GM11168 (cell line): ENCODE results near the gene CRLF1.
"Not testable (repeated sequence)": the region's sequence is repeated elsewhere in the genome, so short reads cannot be mapped to it uniquely, and the experiment has no call there.

Source experiments
- in situ Hi-C: fragments of 300-500 bp; cut with MboI; formaldehyde crosslinking; loops from one replicate; pipeline ENCODE4 v1.12.0; 2022; ENCODE audit warnings: low sequenced_read_pairs; ENCODE audit not compliant: unreplicated experiment

CRLF1 gene

GRCh38 chr19:18594096-18594823, 12.3 kb downstream of the CRLF1 start:
- in situ Hi-C loops = no loop called here

- in situ Hi-C loops = no loop called here
These were observed 13.1 kb downstream of the CRLF1 start for GRCh38 chr19:18593367-18594095.

GRCh38 chr19:18592732-18593131, 13.9 kb downstream of the CRLF1 start:
- in situ Hi-C loops = not testable (repeated sequence)

DNA sequence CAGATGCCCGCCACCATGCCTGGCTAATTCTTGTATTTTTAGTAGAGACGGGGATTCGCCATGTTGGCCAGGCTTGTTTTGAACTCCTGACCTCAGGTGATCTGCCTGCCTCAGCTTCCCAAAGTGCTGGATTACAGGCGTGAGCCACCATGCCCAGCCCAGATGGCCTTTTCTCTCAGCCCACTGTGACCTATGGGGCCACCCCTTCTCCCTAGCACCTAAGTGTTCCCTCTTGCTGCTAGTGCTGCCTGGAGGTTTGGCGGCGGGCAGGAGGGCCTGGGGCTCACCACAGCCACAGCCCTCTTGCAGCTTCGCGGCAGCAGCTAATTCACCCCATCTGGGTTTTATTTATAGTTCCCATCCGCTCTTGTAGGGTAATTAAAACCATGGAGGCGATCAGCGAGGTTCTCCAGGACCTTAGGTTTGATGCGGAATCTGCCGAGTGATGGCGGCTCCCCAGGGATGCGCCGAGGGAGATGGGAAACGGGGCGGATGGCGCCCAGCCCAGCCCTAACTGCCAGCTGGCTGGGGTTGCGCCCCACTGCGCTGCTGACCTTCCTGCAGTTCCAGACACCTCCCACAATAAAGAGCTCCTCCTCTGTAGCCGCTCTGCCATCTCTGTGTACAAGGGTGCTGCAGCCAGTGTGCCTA, 14.7 kb downstream of the CRLF1 start:
- in situ Hi-C loops = no loop called here

DNA sequence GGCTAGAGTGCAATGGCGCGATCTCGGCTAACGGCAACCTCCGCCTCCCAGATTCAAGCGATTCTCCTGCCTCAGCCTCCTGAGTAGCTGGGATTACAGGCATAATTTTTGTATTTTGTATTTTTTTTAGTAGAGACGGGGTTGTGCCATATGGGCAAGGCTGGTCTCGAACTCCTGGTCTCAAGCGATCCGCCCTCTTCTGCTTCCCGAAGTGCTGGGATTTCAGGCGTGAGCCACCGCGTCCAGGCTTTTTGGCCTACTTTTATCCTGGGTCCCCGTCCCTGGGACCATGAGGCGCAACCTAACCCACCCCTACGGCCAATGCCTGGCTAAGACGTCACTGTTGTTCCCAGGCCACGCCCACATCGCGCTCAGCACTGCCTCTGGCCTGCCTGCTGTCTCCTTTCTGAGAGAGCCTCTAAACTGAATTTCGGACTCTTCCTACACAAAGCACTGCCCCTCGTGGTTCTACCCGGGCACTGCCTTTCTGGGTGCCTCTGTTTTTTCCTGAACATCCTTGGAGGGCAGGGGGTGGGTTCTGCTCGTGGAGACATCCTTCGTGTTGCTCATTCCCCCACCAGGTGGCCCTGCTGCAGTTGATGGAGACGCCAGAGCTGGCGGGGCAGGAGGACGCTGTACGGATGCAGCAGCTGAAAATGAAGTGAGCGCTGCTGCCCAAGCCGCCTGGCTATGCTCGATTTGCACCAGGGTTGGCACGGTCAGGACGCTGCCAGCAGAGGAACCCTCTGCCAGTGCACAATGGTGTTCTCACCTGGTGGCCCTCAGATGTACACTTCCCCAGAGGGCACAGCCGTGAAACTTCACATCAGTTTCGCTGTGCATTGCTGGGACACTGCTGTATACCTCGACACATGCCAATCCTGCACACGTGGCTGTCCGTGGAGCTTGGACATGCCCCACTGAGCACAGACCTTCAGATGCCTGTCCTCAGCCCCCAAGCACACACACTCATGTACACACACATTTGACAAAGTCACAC, 16.0 kb downstream of the CRLF1 start:
- in situ Hi-C loops = no loop called here

GRCh38 chr19:18589380-18590272, 17.0 kb downstream of the CRLF1 start:
- in situ Hi-C loops = no loop called here

- in situ Hi-C loops = no loop called here
These were observed 17.8 kb downstream of the CRLF1 start, which contains the start of gene REX1BD for GRCh38 chr19:18588611-18589379. REX1BD (plus strand) TSS chr19:18588798; CDS start chr19:18588802, 4 bp downstream.

DNA sequence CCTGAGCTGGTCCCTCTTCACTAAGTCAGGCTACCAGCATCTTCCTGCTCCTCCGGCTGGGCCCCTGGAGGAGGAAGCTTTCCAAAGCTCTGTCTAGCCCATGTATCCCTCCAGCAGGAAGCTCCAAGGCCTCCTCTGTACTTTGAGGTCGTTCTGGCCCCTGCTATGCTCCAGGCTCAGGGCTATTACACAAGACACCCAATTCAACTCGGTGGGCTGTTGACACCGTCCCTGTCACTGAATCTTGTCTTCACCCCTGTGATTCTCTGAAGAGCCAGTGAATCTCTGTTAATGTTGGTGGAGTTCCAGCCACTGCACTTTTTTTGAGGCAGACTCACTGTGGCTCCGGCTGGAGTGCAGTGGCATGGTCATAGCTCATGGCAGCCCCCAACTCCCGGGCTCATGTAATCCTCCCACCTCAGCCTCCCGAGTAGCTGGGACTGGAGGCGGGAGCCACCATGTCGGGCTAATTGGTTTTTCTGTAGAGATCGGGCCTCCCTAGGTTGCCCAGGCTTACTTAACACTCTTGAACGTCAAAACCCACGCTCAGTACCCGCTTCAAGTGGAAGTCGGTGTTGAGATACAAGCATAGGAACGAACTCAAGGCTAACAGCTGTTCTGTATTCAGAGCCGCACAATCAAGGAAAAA, 18.5 kb downstream of the CRLF1 start:
- in situ Hi-C loops = no loop called here

DNA sequence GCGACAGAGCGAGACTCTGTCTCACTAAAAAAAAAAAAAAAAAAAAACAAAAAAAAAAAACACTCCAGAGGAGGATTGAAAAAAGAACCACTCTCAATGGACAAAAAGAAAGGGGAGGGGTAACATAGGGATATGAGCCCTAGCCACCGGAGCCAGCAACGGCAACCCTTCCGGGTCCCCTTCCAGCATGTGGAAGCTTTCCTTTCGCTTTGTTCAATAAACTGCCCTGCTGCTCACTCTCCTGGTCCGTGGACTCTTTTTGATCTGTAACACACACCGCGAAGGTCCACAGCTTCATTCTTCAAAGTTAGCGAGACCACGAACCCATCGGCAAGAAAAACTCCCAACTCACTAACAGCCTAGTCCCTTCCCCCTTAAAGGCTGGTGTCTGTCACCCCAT, 19.0 kb downstream of the CRLF1 start:
- in situ Hi-C loops = no loop called here

GRCh38 chr19:18586306-18586705, 20.3 kb downstream of the CRLF1 start:
- in situ Hi-C loops = no loop called here

DNA sequence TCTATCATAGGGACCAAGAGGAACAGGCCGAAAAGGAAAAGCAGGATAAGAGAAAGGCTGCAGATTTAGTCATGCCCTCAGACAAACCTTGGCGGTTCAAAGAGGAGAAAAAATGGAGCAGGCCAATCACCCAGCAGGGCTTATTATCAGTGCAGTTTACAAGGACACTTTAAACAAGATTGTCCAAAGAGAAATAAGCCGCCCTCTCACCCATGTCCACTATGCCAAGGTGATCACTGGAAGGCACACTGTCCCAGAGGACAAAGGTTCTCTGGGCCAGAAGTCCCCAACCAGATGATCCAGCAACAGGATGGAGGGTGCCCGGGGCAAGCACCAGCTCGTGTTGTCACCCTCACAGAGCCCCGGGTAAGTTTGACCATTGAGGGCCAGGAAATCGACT, 26.3 kb downstream of the CRLF1 start:
- in situ Hi-C loops = no loop called here

DNA sequence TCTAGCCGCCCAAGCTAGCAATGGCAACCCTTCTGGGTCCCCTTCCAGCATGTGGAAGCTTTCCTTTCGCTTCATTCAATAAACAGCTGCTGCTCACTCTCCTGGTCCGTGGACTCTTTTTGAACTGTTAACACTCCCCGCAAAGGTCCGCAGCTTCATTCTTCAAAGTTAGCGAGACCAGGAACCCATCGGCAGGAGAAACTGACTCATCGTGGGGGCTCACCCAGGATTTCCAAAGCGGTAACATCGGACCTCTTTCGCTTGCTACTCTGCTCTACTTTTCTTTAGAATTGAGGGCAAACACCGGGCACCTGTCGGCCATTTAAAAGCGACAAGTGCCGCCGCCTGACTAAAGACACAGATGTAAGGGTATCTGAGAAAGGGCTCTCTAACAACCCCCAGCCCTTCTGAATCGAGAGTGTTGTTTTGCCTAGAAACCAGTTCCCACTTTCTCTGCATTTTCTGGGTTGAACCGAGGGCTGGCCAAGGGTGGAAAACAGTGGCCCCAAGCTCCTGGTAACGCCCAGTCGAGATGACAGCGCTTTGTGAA, 29.2 kb downstream of the CRLF1 start:
- in situ Hi-C loops = no loop called here

GRCh38 chr19:18576383-18576782, 30.2 kb downstream of the CRLF1 start:
- in situ Hi-C loops = no loop called here

GRCh38 chr19:18574691-18575291, 31.8 kb downstream of the CRLF1 start:
- in situ Hi-C loops = no loop called here

- in situ Hi-C loops = no loop called here
These were observed 34.8 kb downstream of the CRLF1 start, which contains the start of gene UBA52 for GRCh38 chr19:18571564-18572344. UBA52 (plus strand) TSS chr19:18571857; CDS start chr19:18573301, 1,444 bp downstream.

DNA sequence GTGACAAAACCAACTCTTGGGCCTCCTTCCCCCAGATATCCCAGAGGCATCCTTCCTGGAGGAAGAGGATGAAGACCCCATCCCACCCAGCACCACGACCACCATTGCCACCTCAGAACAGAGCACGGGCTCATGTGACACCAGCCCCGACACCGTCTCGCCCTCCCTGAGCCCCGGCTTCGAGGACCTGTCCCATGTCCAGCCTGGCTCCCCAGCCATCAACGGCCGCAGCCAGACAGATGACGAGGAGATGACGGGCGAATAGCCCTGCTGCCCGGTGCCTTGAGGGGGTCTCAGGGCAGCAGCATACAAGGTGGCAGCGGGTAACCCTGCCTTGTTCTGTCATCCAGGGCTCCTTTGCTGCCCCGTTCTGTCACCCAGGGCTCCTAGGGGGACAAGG, 38.2 kb downstream of the CRLF1 start:
- in situ Hi-C loops = no loop called here
